Neural crest cell (in vitro differentiated cells): Measurements from ENCODE around the gene ENTPD2. TPM values are rescaled to one million over a fixed set of nuclear protein-coding genes. Genes with fewer than 3 reads are reported as not detected.

ENCODE experiments used
- DNase-seq: peaks from one replicate; pipeline ENCODE4 v3.0.0; 2021; ENCODE audit warnings: low read depth, mixed read lengths, low spot score
- H3K27ac Mint-ChIP-seq: one replicate; pipeline ENCODE4 v1.8.0; 2021; ENCODE audit warnings: mild to moderate bottlenecking, mixed read lengths; ENCODE audit not compliant: unreplicated experiment
- H3K27me3 Mint-ChIP-seq: 2 replicates; pipeline ENCODE4 v1.8.0; 2021; ENCODE audit warnings: low read depth, mild to moderate bottlenecking, mixed read lengths
- H3K36me3 Mint-ChIP-seq: 2 replicates; pipeline ENCODE4 v1.8.0; 2021; ENCODE audit warnings: low read depth, mild to moderate bottlenecking, mixed read lengths
- H3K4me1 Mint-ChIP-seq: 2 replicates; pipeline ENCODE4 v1.8.0; 2021; ENCODE audit warnings: mixed read lengths
- H3K4me3 Mint-ChIP-seq: one replicate; pipeline ENCODE4 v1.8.0; 2021; ENCODE audit warnings: mild to moderate bottlenecking, mixed read lengths
- H3K9me3 Mint-ChIP-seq: 2 replicates; pipeline ENCODE4 v1.8.0; 2021; ENCODE audit warnings: mixed read lengths
- CTCF ChIP-seq: fragments of 200-600 bp; sonication (generic); conservative IDR thresholded peaks from 2 replicates; pipeline ENCODE4 v1.5.0; 2021; ENCODE audit warnings: antibody characterized with exemption, mild to moderate bottlenecking
- total RNA-seq: library from RNA; stranded (reverse); gene quantifications from 2 replicates; pipeline ENCODE4 v1.2.1, GENCODE V29; 2021

The ENTPD2 gene
- total RNA-seq, 1 donor from 2014 or later: not detected

GRCh38 chr9:137069508-137070091 lies 15.7 kb upstream of the ENTPD2 start:
- no peak overlapping the region for H3K27ac Mint-ChIP-seq
- H3K4me1 Mint-ChIP-seq: peaks cover 14% of the 10 kb centered on the region
- no peaks in the 10 kb centered on the region for H3K36me3 Mint-ChIP-seq
- H3K4me3 Mint-ChIP-seq: peak overlapping the region; percentile 62
- H3K27me3 Mint-ChIP-seq: peaks cover 25% of the 10 kb centered on the region
- no peak for DNase-seq
- no peak for TF ChIP-seq CTCF
- H3K9me3 Mint-ChIP-seq: no peaks in the 10 kb centered on the region

DNA sequence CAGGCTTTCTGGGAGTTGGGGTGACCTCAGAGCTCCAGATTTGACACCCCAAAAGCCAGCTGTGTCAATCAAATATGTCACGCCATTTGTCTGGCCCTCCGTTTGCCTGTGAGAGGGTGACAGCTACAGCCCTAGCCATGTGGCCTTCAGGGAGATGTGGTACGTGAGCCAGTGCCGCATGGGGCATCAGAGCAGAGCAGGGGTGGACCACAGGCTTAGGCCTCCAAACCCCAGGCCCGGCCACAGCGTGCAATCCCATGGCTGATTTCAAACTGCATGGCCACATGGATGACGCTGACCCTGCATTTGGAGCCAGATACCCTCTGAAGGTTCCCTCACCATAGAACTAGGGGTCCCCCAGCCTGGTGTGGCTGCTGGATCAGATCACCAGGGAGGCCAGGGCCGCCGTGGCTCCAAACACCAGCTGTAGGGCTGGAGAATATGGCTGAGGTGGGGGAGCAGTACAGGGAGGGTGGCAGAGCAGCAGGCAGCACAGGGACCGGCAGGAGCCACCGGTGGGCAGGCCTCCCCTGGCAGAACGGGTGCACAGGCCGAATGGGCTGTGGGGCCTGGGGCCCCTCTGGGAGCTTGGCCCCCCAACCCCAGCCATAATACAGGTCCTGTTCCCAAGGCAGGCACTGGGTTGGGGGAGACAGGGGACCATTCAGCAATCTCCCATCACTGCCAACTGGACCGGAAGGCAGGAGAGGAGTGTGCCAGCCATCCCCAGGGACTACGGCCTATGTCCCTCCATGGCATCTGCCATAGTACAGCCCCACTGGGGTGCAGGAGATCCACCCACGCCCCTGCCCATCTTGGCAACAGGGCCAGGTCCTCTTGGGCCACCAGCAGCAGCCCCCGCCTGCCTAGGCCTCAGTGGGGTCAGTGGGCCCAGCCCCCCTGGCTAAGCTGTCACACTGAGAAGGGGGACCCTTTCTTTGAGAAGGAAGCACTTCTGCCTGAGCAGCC lies 15.0 kb upstream of the ENTPD2 start:
- H3K9me3 Mint-ChIP-seq: no peaks in the 10 kb centered on the region
- peaks cover 14% of the 10 kb centered on the region for H3K4me1 Mint-ChIP-seq
- no peaks in the 10 kb centered on the region for H3K36me3 Mint-ChIP-seq
- H3K27ac Mint-ChIP-seq: no peak overlapping the region
- no peak for TF ChIP-seq CTCF
- no peak for DNase-seq
- H3K27me3 Mint-ChIP-seq: peaks cover 18% of the 10 kb centered on the region
- peak overlapping the region; percentile 80 for H3K4me3 Mint-ChIP-seq

DNA sequence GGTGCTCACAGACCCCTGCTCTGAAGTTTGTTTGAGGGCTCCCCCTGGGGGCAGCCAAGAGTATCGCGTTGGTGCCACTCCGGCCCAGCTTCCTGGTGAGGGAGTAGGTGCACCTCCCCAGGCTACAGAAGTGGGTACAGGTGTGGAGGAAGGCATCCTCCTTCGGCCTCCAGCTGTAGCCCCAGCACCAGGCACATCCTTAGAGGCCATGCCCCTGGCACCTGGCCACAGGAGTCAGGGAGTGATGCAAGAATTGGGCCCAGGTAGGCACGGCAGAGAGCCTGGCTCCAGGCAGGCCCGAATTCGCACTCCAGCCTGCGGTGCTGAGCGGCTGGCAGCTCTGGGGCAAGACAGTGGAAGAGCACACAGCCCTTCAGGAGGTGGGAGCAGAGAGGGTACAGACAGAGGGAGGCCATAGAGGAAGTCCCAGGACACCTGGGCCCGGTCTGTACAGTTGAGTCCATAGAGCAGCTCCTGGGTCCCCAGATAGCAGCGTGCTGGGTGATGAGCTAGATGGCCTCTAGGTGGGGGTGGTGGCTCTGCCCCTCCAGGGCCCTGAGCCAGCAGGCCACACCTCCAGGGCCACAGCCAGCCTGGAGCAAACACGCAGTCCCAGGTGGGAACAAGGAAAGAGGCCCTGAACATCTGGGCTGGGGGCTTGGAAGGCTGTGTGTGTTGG lies 14.1 kb upstream of the ENTPD2 start:
- Mint-ChIP-seq H3K4me3 (peak overlapping the region; percentile 80), H3K27ac (no peak overlapping the region), H3K9me3 (no peaks in the 10 kb centered on the region), H3K27me3 (peaks cover 15% of the 10 kb centered on the region), H3K4me1 (peaks cover 14% of the 10 kb centered on the region), H3K36me3 (no peaks in the 10 kb centered on the region)
- peak; percentile 79 for TF ChIP-seq CTCF
- peak; percentile 80 for DNase-seq

GRCh38 chr9:137066096-137066861 lies 12.4 kb upstream of the ENTPD2 start:
- H3K27me3 Mint-ChIP-seq: peaks cover 8% of the 10 kb centered on the region
- H3K4me3 Mint-ChIP-seq: no peak overlapping the region
- no peak overlapping the region for H3K27ac Mint-ChIP-seq

More at GRCh38 chr9:137066096-137066861, 12.4 kb upstream of the ENTPD2 start:
- Mint-ChIP-seq H3K9me3 (no peaks in the 10 kb centered on the region), H3K36me3 (no peaks in the 10 kb centered on the region), H3K4me1 (peaks cover 11% of the 10 kb centered on the region)
- DNase-seq: no peak
- no peak for TF ChIP-seq CTCF
